ENCODE results near the gene OR5B3.
"Not testable (repeated sequence)": the region's sequence is repeated elsewhere in the genome, so short reads cannot be mapped to it uniquely, and the experiment has no call there.

Gene OR5B3

DNA sequence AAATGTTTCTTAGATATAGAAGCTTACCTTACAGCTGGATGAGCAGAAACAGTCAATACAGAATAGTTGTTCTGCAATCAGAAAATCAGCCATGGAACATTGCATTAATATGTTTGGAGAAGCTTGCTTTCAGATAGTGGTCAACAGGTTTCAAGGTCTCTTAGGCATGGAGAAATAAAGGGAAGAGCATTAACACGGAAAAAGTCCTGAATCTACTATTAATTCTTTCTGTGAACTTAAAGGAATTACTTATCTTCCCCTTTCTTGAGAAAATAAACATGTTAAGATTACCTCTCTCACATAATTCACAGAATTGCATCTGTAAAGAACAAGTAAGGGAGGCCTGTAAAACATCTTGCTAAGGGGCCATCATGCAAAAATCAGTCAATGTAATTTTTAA is at the start of gene OR5B3:
TSS of gene OR5B3 (minus strand) at position 101 of the 400 bp plus-strand sequence. CDS start 3,465 bp downstream, outside the sequence.
- DNase-seq = no peak

DNA sequence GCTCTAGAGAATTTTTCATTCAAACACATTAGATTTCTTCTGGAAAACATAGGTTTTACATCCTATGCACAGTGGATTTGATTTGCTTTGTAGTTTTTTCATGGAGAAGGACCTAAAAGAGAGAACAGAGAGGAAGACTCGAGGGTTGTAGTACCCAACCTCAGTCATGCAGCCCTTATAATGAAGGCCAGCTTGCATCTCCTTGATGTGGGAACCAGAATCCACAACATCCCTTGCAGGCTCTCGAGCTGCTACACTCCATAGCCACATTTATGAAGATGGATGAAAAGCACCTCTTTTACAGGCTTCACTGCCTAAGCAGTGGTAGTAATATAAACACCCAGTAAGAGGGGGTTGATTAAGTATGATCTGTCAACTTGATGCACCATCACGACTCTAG is 44.9 kb upstream of the OR5B3 start:
- no peak for DNase-seq

DNA sequence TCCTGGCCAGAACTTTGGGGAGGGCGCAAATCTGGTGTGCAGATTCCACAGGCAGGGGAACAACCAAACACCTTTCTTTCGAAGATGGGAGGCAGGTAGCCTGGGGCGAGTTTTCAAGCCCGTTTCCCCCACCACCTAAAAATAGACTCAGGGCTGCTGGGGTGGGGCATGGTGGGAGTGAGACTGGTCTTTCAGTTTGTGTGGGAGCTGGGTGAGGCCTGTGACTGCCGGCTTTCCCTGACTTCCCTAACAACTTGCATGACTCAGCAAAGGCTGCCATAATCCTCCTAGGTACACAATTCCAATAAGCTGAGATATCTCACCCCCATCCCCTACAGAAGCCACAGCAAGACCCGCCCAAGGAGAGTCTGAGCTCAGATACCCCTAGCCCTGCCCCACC is 39.6 kb upstream of the OR5B3 start:
- no peak for DNase-seq

DNA sequence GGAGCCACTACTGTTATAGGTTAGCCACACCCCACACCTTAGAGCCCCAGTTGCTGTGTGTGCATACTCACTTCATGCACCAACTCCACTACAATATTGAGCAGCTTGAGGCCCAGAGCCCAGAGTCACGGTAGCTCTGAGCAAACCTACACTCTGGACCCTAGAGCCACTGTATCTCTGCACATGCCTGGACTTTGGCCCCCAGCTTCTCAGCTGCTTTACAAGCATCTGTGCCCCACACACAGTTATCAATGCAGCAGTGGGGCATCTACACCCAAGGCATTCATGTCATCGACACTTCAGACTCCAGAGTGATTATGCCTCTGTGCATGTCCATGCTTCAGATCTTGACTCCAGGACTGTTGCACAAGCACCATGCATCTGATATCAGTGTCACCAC is 37.6 kb upstream of the OR5B3 start:
- no peak for DNase-seq

DNA sequence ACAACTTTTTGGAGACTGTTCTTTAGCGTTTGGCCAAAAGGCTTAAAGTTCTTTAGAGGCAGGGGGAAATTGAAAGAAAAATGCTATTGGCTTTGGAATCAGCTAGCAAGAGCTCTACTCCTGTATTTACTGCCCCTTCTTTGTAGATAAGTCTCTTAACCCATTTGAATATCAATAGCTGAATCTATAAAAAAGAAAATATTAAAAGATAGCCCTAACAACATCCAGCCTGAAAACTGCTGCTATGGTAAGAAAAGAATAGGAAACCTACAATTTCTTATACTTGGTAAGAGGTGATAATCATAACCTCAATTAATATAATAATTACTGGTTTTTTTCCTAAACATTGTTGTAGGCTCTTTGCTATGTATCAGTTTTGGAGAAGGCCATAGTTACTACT is 35.5 kb upstream of the OR5B3 start, which contains the start of gene OR5B12:
TSS of gene OR5B12 (minus strand) at position 101 of the 400 bp plus-strand sequence. CDS start 2,085 bp downstream, outside the sequence.
- DNase-seq = no peak

DNA sequence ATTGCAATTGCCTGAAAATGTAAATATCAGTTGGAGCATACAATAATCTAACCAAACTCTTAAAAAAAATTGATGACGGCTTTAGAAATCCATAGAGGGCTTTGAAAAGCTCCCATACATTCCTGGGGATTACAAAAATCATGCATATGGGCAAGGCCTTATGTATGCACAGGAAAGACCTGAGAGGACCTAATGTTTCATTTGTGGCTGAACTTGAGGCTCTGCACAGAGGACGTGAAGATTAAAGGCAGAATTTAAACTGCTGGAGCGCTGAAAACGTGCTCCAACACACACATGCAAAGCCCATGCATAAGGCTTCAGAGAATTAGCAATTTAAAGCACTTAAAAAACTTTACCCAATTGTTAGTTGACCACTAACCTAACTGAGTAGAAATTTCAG is 31.8 kb upstream of the OR5B3 start:
- DNase-seq = no peak

DNA sequence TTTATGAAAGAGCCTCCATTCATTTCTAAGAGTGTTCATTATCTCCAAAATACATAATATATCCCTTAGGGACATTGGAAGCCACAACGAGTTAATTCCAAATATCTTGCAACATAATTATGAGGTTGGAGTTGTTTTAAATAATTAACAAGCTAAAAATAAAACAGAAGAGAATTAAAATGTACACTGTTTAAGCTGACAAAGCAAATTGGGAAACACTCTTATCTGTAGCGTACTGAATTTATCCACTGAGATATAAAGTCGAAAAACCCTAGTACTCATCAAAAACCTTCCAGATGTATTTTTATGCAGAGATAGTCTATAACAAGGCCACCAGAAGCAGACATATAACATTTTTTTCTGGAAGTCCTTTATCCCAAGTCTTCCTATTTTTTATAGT is 27.5 kb upstream of the OR5B3 start:
- no peak for DNase-seq

DNA sequence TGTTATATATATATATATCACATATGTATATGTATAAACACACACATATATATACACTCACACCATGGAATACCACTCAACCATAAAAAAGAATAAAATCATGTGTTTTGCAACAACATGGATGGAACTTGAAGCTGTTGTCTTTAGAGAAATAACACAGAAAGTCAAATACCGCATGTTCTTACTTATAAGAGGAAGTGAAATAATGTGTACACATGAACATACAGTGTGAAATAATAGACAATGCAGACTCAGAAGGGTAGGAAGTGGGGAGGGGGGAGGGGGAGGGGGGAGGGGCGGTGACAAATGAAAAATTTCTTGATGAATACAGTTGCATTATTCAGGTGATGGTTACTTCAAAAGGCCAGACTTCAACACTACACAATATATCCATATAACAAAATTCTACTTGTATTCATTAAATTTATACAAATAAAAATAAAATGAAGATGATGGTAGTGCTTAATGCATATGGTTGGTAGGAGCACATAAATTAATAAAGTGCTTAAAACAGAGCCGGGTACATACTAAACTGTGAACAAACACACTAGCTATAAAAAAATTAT is 27.0 kb upstream of the OR5B3 start:
- no peak for DNase-seq

DNA sequence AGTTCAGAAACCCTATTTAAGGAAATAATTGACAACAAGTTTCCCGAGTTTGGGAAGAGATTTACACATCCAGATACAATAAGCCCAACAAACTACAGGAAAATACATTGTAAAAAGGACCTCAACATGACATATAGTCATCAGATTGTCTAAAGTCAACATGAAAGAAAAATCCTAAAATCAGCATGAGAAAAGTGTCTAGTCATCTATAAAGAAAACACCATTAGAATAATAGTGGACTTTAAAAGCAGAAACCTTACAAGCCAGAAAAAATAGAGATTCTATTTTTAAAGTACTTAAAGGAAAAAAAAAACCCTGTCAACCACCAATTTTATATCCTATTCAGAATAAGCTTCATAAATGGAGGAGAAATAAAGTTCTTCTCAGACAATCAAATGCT is 22.6 kb upstream of the OR5B3 start:
- no peak for DNase-seq

DNA sequence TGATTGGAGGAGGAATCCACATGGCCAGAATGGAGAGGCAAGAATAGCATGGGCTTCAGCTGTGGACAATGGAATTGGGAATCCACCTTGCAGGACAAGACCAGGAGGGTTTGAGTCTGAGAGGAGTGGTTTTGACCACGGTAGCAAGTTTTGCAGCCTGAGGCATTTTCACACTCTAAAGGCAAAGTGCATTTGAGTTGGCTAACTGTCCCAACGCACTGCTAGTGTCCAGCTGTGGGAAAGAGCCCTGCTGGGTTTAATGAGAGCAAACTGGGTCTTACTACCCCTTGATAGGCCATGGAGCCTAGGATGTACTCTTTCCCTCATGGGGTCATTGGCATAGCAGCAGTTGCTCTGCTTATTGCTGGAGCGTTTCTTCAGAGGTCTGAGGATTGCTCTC is 21.3 kb upstream of the OR5B3 start, which contains the start of gene OR5B2:
TSS of gene OR5B2 (minus strand) at position 101 of the 400 bp plus-strand sequence. CDS start 4,860 bp downstream, outside the sequence.
- DNase-seq = no peak

DNA sequence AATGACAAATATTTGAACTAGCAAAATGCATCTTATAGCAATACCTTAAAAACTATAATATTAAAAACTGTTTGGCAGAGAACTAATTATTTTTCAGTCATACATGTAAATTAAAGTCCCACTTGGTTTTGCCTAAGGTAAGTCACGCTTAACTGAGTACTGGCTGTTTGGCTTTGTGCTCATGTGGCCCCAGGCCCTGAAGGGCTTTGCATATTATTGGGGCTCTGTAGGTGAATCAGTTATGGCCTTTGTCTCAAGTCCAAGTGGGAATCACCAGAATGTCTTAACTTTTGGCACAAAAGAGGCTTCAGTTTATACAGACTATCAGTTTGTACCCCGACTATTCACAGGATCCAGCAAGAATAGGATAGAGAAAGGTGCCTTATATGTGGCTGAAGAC is 7.1 kb downstream of the OR5B3 start:
- not testable (repeated sequence) for DNase-seq

DNA sequence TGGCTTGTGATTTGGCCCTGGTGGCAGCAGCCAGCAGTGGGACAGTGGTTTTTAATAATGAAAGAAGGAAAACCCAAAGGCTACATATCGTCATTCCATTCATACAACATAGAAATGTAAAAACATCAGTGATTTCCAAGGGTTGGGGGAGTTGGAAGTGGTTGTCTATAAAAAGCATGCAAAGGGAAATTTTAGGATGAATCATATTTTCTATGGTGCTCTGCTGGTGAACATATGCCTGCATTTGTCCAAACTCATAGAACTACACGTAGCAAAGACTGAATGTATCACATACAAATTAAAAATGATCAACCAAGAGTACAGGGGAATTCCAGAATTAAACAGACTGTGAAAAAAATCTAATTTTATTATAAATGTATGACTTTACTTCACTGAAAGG is 11.1 kb downstream of the OR5B3 start:
- DNase-seq = no peak

DNA sequence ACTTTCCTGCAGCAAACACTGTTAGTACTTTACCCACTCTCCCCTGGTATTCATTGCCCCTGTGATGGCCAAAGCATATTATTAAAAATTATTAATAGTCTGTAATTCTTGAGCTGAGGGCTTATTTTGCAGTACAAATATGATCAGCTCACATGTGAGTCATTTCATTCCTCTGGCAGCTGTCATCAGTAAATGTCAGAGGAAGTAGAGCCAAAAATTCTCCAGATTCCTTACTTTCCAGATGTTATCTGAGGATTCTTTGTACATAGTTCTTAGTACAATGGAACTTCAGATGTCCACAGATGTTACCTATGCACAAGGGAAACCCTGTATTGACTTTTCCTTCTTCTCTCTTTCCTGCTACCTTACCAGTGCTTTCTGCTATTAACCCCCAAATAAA is 12.5 kb downstream of the OR5B3 start:
- DNase-seq = no peak

DNA sequence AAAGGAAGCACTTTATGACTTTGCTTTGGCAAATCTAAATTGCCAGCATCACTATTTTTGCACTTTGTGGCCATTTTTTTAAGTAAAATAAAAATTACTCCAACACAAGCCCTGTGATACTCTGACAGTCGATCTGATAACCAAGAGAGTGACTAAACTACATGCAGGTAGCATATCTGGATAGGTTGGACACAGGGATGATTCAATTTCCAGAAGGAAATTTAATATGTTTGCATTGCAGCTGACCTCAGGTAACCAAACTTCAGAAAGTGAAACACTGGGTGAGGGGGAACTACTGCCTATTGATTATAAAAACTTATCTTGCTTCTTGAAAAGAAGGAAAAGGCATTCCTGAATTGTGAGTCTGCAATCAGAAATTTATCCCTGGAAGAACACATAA is 13.9 kb downstream of the OR5B3 start:
- no peak for DNase-seq

DNA sequence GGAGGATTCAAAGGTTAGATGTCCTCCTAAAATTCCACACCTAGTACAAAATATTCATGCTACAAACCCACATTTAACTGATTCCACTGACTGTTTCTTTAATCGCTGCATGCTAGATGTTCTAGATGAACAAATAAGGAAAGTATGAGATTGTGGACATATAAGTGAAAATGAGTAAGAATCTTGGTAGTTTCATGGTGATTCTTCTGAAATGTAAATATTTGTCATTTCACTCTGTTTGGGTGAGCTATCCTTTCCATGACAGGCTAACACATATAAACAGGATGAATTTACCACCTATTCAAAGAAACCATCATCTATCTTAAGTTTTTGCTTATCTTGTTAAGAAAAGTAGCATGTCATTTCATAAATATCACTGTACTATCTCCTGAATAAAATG is 14.8 kb downstream of the OR5B3 start:
- no peak for DNase-seq

DNA sequence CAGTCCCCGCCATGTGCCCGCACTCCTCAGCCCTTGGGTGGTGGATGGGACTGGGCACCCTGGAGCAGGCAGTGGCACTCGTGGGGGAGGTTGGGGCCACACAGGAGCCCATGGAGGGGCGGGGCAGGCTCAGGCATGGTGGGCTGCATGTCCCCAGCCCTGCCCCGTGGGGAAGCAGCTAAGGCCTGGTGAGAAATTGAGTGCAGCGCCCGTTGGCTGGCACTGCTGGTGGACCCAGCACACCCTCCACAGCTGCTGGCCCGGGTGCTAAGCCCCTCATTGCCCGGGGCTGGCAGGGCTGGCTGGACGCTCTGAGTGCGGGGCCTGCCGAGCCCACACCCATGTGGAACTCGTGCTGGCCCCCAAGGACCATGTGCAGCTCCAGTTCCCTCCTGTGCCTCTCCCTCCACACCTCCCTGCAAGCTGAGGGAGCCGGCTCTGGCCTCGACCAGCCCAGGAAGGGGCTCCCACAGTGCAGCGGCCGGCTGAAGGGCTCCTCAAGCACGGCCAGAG is 16.1 kb downstream of the OR5B3 start:
- no peak for DNase-seq

DNA sequence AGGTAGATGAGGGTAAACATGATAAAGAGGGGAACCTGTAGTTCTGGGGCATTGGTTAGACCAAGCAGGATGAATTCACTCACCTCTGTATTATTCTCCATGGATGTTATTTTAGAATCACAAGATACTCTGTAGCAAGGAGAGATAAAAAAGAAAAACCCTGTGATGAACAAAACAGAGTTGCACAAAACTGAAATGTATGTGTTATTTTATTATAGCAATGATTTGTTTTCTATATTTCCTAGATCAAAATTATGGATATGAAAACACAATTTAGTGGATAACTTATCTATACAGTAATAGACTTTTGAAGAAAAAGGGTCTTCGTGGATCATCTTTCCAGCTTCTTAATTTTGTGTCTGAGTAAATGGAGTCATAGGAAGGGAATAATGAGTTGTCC is 47.7 kb downstream of the OR5B3 start, which contains the start of gene OR5B17:
TSS of gene OR5B17 (minus strand) at position 101 of the 400 bp plus-strand sequence. CDS start at position 101, 0 bp downstream.
- no peak for DNase-seq

DNA sequence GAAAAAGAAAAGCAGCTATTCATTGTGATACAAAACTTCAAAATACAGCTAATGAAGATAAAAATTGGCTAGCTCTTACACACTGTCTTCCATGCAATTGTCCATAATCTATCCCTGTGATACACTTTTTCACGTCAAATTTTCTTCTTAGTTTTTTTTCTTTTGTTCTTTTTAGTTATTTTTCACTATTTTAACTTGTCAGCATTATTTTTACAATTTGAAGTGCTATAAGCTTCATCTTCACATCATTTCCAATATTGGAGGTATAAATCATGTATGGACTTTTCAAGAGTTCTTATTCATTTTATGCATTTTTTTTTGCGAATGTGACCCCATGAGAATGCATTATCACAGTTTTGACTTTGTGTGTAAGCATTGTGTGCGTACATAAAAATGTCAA is 51.9 kb downstream of the OR5B3 start:
- no peak for DNase-seq

All from NCI-H524 treated with DMSO at 0.1 percent for 48 hours (cell line).